Nucleus accumbens (tissue), 56 donors: Measurements from ENCODE around the gene TRIM64C.
"Not testable (repeated sequence)": the region's sequence is repeated elsewhere in the genome, so short reads cannot be mapped to it uniquely, and the experiment has no call there.

Source experiments
- DNase-seq, 56 donors: peaks; one replicate each; lab custom pipeline; 2025; lab: John Stamatoyannopoulos, UW

Gene TRIM64C, protein sequence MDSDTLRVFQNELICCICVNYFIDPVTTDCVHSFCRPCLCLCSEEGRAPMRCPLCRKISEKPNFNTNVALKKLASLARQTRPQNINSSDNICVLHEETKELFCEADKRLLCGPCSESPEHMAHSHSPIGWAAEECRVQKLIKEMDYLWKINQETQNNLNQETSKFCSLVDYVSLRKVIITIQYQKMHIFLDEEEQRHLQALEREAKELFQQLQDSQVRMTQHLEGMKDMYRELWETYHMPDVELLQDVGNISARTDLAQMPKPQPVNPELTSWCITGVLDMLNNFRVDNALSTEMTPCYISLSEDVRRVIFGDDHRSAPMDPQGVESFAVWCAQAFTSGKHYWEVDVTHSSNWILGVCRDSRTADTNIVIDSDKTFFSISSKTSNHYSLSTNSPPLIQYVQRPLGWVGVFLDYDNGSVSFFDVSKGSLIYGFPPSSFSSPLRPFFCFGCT

DNA sequence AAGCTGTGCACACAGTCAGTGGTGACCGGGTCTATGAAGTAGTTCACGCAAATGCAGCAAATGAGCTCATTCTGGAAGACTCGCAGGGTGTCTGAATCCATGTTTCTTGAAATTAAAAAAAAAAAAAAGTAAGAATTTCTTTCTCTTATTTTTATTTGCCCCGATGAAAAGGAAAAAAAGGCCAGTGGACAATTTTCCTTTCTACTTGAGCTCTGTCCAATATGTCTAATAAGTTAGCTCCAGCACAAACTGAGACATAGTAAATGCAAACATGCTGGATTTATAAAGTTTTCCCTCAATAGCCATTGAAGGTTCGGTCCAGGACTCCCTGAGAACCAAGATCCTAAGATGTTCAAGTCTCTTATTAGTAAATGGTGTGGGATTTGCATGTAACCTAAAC, at the start of gene TRIM64C:
Gene TRIM64C (minus strand): TSS at position 101 of the 400 bp plus-strand sequence. CDS start 0 bp downstream, at position 101.
- not testable (repeated sequence) for DNase-seq

DNA sequence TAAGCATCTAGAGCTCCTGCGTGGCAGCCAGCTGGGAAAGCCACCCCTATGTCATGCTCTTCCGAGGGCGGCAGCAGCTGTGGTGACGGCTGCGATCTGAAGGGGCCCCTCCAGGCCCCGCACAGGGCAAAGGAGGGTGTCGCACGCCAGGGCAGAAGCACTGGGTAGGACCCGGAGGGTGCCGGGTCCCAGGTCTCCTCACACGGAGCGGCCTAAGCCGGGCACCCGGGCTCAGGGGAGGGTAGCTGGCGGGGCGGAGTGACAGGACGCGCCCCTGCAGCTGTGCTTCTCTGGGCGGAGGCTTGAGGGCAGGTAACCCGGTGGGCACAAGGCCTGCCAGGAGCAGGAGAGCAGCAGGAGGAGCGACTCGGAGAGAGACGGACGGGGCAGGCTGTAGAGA, 43.4 kb upstream of the TRIM64C start:
- not testable (repeated sequence) for DNase-seq

DNA sequence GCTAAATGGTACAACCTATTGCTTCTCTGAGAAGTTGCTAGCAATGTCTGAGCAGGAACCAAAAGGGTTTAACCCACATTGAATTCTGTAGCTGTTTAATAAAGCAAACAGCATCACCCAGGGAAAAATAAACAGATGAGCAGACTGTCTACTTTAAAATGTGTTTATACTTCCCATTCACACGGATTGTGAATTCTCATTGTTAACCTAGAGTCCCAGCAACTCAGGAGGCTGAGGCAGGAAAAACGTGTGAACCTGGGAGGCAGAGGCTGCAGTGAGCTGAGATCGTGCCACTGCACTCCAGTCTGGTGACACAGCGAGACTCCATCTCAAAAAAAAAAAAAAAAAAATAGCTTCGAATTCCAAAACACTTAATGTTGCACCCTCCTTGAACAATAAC, 11.0 kb upstream of the TRIM64C start:
- not testable (repeated sequence) for DNase-seq

DNA sequence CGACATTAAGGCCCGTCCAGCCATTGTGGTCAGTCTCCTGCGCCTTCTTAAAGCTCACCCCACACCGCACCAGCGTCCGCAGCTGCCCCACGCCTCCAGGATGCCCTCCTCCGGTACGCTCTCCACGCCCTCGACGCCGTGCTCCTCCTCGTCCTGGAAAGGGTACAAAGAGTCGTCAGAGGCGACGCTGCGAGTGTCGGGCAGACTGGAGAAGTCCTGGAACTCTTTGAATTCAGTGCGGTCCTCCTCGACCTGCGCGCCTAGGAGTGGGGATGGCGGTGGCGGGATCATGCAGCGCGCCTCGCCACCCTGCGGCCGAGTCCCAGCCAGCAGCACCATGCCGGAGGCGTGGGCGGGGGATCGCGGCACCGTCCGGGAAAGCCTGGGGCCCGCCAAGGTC, 9.1 kb downstream of the TRIM64C start:
- DNase-seq, result not testable (repeated sequence)

- DNase-seq, result not testable (repeated sequence)
These were observed 10.7 kb downstream of the TRIM64C start for GRCh38 chr11:49048229-49048628.

- not testable (repeated sequence) for DNase-seq
These were observed 30.4 kb downstream of the TRIM64C start, which contains the start of gene TRIM49B for GRCh38 chr11:49028523-49028922. Gene TRIM49B (plus strand): TSS chr11:49028823. CDS start chr11:49031600, 2,777 bp downstream.
